Liver (tissue), 9 donors: ENCODE measurements around the gene FAU. TPM values are rescaled to one million over a fixed set of nuclear protein-coding genes. Genes with fewer than 3 reads are reported as not detected.

Source experiments
- DNase-seq: peaks from one replicate; pipeline ENCODE4 v3.0.0-alpha.2; 2017; ENCODE audit warnings: low spot score
- H3K27ac ChIP-seq, 2 donors: one replicate each; pipeline ENCODE4 v1.7.0; 2013; ENCODE audit warnings: inconsistent platforms in 2 of 2, low read length in 2 of 2, control low read depth in 1 of 2, low read depth in 1 of 2, mild to moderate bottlenecking in 1 of 2
- H3K27me3 ChIP-seq, 4 donors: one replicate each; pipeline versions ENCODE4 v1.6.1 to v1.7.0; 2013; ENCODE audit warnings: low read length in 3 of 4, inconsistent platforms in 1 of 4, mild to moderate bottlenecking in 1 of 4, moderate library complexity in 1 of 4; ENCODE audit not compliant: control insufficient read depth in 4 of 4, insufficient read depth in 4 of 4
- H3K36me3 ChIP-seq, 4 donors: one replicate each; pipeline versions ENCODE4 v1.6.1 to v1.7.0; 2013; ENCODE audit warnings: low read length in 3 of 4, mild to moderate bottlenecking in 3 of 4, low read depth in 1 of 4, moderate library complexity in 1 of 4; ENCODE audit not compliant: control insufficient read depth in 4 of 4, insufficient read depth in 3 of 4
- H3K4me1 ChIP-seq, 4 donors: one replicate each; pipeline versions ENCODE4 v1.6.1 to v1.7.0; 2013; ENCODE audit warnings: low read length in 3 of 4, mild to moderate bottlenecking in 3 of 4, moderate library complexity in 1 of 4; ENCODE audit not compliant: control insufficient read depth in 4 of 4, insufficient read depth in 4 of 4
- H3K4me3 ChIP-seq, 3 donors: one replicate each; pipeline versions ENCODE4 v1.6.1 to v1.7.0; 2013; ENCODE audit warnings: low read length in 3 of 3, control low read depth in 1 of 3, low read depth in 1 of 3, mild to moderate bottlenecking in 1 of 3
- H3K9ac ChIP-seq, 2 donors: one replicate each; pipeline ENCODE4 v1.7.0; 2013; ENCODE audit warnings: low read length in 2 of 2, mild to moderate bottlenecking in 2 of 2, moderate library complexity in 2 of 2, control low read depth in 1 of 2, low read depth in 1 of 2
- H3K9me3 ChIP-seq, 4 donors: one replicate each; pipeline versions ENCODE4 v1.6.1 to v1.7.0; 2013; ENCODE audit warnings: low read length in 3 of 4; ENCODE audit not compliant: control insufficient read depth in 4 of 4
- ATF3 ChIP-seq: IDR thresholded peaks from 2 replicates; pipeline ENCODE4 v1.6.1; 2016; ENCODE audit warnings: antibody characterized with exemption
- CTCF ChIP-seq: fragments of 150-350 bp; IDR thresholded peaks from 2 replicates; pipeline ENCODE4 v1.5.1; 2017; ENCODE audit warnings: improper control_type of control experiment, low read depth, low read length; ENCODE audit not compliant: missing input control
- EGR1 ChIP-seq, 2 donors: IDR thresholded peaks; 2 replicates each; pipeline ENCODE4 v1.6.1; 2016 to 2018; ENCODE audit warnings: antibody characterized with exemption in 2 of 2, low read depth in 2 of 2
- FOXA1 ChIP-seq: IDR thresholded peaks from 2 replicates; pipeline ENCODE4 v1.6.1; 2016; ENCODE audit warnings: antibody characterized with exemption
- FOXA2 ChIP-seq: IDR thresholded peaks from 2 replicates; pipeline ENCODE4 v1.6.1; 2016; ENCODE audit warnings: antibody characterized with exemption
- GABPA ChIP-seq, 2 donors: IDR thresholded peaks in 1 of 2; conservative IDR thresholded peaks in 1 of 2; 2 replicates each; pipeline ENCODE4 v1.6.1; 2016; ENCODE audit warnings: antibody characterized with exemption in 2 of 2, mild to moderate bottlenecking in 1 of 2, moderate library complexity in 1 of 2
- HNF4A ChIP-seq, 2 donors: conservative IDR thresholded peaks; 2 replicates each; pipeline ENCODE4 v1.6.1; 2016; ENCODE audit warnings: antibody characterized with exemption in 2 of 2, mild to moderate bottlenecking in 2 of 2
- HNF4G ChIP-seq: IDR thresholded peaks from 2 replicates; pipeline ENCODE4 v1.6.1; 2016; ENCODE audit warnings: antibody characterized with exemption
- JUND ChIP-seq, 2 donors: IDR thresholded peaks; 2 replicates each; pipeline ENCODE4 v1.6.1; 2016; ENCODE audit warnings: antibody characterized with exemption in 2 of 2
- NR2F2 ChIP-seq: IDR thresholded peaks from 2 replicates; pipeline ENCODE4 v1.6.1; 2016; ENCODE audit warnings: antibody characterized with exemption
- RAD21 ChIP-seq, 2 donors: IDR thresholded peaks; 2 replicates each; pipeline ENCODE4 v1.6.1; 2016; ENCODE audit warnings: antibody characterized with exemption in 2 of 2, mild to moderate bottlenecking in 2 of 2
- REST ChIP-seq: IDR thresholded peaks from 2 replicates; pipeline ENCODE4 v1.6.1; 2016; ENCODE audit warnings: antibody characterized with exemption, mild to moderate bottlenecking
- RXRA ChIP-seq, 2 donors: IDR thresholded peaks; 2 replicates each; pipeline ENCODE4 v1.6.1; 2017 to 2018; ENCODE audit warnings: antibody characterized with exemption in 2 of 2, mild to moderate bottlenecking in 1 of 2
- SP1 ChIP-seq: IDR thresholded peaks from 2 replicates; pipeline ENCODE4 v1.6.1; 2018; ENCODE audit warnings: antibody characterized with exemption, mild to moderate bottlenecking
- TAF1 ChIP-seq: conservative IDR thresholded peaks from 2 replicates; pipeline ENCODE4 v1.6.1; 2016; ENCODE audit warnings: antibody characterized with exemption, mild to moderate bottlenecking
- YY1 ChIP-seq: IDR thresholded peaks from 2 replicates; pipeline ENCODE4 v1.6.1; 2016; ENCODE audit warnings: antibody characterized with exemption, mild to moderate bottlenecking
- ZBTB33 ChIP-seq: IDR thresholded peaks from 2 replicates; pipeline ENCODE4 v1.6.1; 2016; ENCODE audit warnings: antibody characterized with exemption
- WGBS: extraction: QIAGEN DNeasy Blood & Tissue Kit; methylation state at CpG from one replicate; pipeline ENCODE4 v1.1.7; 2013; 5-methylcytosine and 5-hydroxymethylcytosine counted together
- polyA plus RNA-seq, 2 donors: library from polyadenylated mRNA; stranded (reverse) in 1 of 2; unstranded in 1 of 2; fragments of 200-250 nt in 1 of 2; fragments of >200 nt in 1 of 2; fragmentation: Nextera tagmentation in 1 of 2; extraction: Ambion mirVana in 1 of 2; gene quantifications; one replicate each; pipeline versions ENCODE4 v1.2.1 to v1.2.3, GENCODE V29; 2013 to 2015
- total RNA-seq, 2 donors: library from RNA; depleted of rRNA; stranded (reverse); fragments of >200 nt; gene quantifications; one replicate each; pipeline ENCODE4 v1.2.3, GENCODE V29; 2014
- donor health status: healthy.
- donor health status: healthy.
- donor health status: healthy.
- donor health status: healthy.
- donor health status: healthy.

The FAU gene
- total and polyA plus RNA-seq, 4 donors: 199 to 535 (median 362) TPM

- peaks cover 43 to 71% (median 53%) of the 10 kb centered on the region in 4 donors for H3K36me3 ChIP-seq
- no peaks in the 10 kb centered on the region for H3K9me3 ChIP-seq
- peaks cover 0 to 39% (median 28%) of the 10 kb centered on the region in 4 donors for H3K4me1 ChIP-seq
- TF ChIP-seq SP1 (no peak), CTCF (no peak), GABPA (IDR thresholded peaks at IDR 0.05 in 1 of 2, conservative IDR thresholded peaks at IDR 0.05 in 1 of 2) (no peak), FOXA2 (no peak)
- DNase-seq: no peak
- no peak overlapping the region for H3K4me3 ChIP-seq
- no peak overlapping the region for H3K9ac ChIP-seq
- no peak overlapping the region for H3K27ac ChIP-seq
- 80% methylated on average over 19 of the region's 19 CpGs for WGBS
- H3K27me3 ChIP-seq: no peaks in the 10 kb centered on the region
Observed at GRCh38 chr11:65130631-65131416, 8.9 kb upstream of the FAU start.

- peaks cover 43 to 78% (median 57%) of the 10 kb centered on the region in 4 donors for H3K36me3 ChIP-seq
- no peak overlapping the region for H3K27ac ChIP-seq
- no peak overlapping the region for H3K9ac ChIP-seq
- WGBS: 91% methylated on average over 13 of the region's 13 CpGs
- DNase-seq: no peak
- no peaks in the 10 kb centered on the region for H3K27me3 ChIP-seq
- H3K9me3 ChIP-seq: no peaks in the 10 kb centered on the region
- H3K4me3 ChIP-seq: no peak overlapping the region
- H3K4me1 ChIP-seq: peaks cover 0 to 33% (median 23%) of the 10 kb centered on the region in 4 donors
- TF ChIP-seq FOXA1: no peak
- TF ChIP-seq NR2F2: no peak
- TF ChIP-seq RXRA (IDR thresholded peaks at IDR 0.05): no peak
- TF ChIP-seq ZBTB33: no peak
- no peak for TF ChIP-seq HNF4A (conservative IDR thresholded peaks at IDR 0.05)
- no peak for TF ChIP-seq TAF1
- TF ChIP-seq FOXA2: no peak
- TF ChIP-seq EGR1 (IDR thresholded peaks at IDR 0.05; ENCODE audit: low read depth in 2 of 2): no peak
- TF ChIP-seq CTCF: no peak
- TF ChIP-seq ATF3: no peak
- no peak for TF ChIP-seq SP1
- TF ChIP-seq JUND (IDR thresholded peaks at IDR 0.05): no peak
- no peak for TF ChIP-seq GABPA (IDR thresholded peaks at IDR 0.05 in 1 of 2, conservative IDR thresholded peaks at IDR 0.05 in 1 of 2)
- TF ChIP-seq RAD21 (IDR thresholded peaks at IDR 0.05): no peak
- no peak for TF ChIP-seq YY1
- no peak for TF ChIP-seq REST
- TF ChIP-seq HNF4G: no peak
Observed at GRCh38 chr11:65129649-65130441, 7.9 kb upstream of the FAU start.
